ENCODE results near the gene MYCN. TPM values are rescaled to one million over a fixed set of nuclear protein-coding genes. Genes with fewer than 3 reads are reported as not detected.

MYCN gene
- total and polyA plus RNA-seq, 2 donors (not counting 3 experiments of a cell fraction or from before 2014, with no cell fraction given), result 0.47 to 6.8 TPM

DNA sequence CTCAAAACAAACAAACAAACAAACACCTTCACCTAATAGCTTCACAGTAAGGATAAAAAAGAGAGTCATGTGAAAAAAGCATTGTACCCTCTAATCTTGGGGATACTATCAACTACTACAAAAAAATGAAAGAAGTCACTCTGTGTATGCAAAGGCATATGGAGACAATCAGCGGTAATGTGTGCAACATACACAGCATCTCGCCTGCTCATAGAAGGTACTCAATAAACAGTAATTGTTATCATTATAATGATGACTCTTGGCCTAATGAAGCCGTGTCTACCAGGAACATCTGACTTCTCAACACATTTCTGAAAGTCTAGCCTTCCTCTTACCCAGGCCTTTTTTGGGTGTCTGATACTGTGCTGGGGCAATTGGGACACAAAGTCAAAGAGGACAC is 55.3 kb downstream of the MYCN start:
- H3K9me3 ChIP-seq (replicated peaks; ENCODE audit: control insufficient read depth, insufficient read depth, low read length), result no peaks in the 10 kb centered on the region
- no peaks in the 10 kb centered on the region for H3K79me2 ChIP-seq (ENCODE audit: control insufficient read depth, insufficient read depth, low read length)
- no peak overlapping the region for H3K4me3 ChIP-seq (replicated peaks in 1 of 3; ENCODE audit: insufficient read depth in 1 of 3, low read depth in 1 of 3, low read length in 3 of 3)
- TF ChIP-seq, protein P1, sequence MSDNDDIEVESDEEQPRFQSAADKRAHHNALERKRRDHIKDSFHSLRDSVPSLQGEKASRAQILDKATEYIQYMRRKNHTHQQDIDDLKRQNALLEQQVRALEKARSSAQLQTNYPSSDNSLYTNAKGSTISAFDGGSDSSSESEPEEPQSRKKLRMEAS (IDR thresholded peaks at IDR 0.05; ENCODE audit: insufficient read depth, insufficient read length), result no peak
- TF ChIP-seq FOS (IDR thresholded peaks at IDR 0.05; ENCODE audit: borderline replicate concordance, insufficient read depth, low read length) (no peak), POLR2AphosphoS5 (IDR thresholded peaks at IDR 0.05; ENCODE audit: insufficient read depth, low read depth, low read length) (no peak)
- no peaks in the 10 kb centered on the region for H3K4me1 ChIP-seq (ENCODE audit: control insufficient read depth, extremely low read depth, insufficient read depth, low read length)
- no peaks in the 10 kb centered on the region for H4K20me1 ChIP-seq (replicated peaks; ENCODE audit: control insufficient read depth, extremely low read depth, insufficient read depth, low read length)
- H3K9ac ChIP-seq (replicated peaks; ENCODE audit: extremely low read depth, insufficient read depth, low read length), result no peak overlapping the region
- no peak overlapping the region for H3K4me2 ChIP-seq (ENCODE audit: insufficient read depth, low read length)
- no peaks in the 10 kb centered on the region for H3K36me3 ChIP-seq (ENCODE audit: control insufficient read depth in 2 of 2, extremely low read depth in 1 of 2, insufficient read depth in 2 of 2, low read length in 2 of 2)
- no peaks in the 10 kb centered on the region for H3K27me3 ChIP-seq (ENCODE audit: control insufficient read depth in 2 of 2, insufficient read depth in 2 of 2, low read length in 2 of 2)
- FAIRE-seq, result no peak
- no peak for DNase-seq (ENCODE audit: low read depth, low spot score)
- CTCF ChIA-PET, result no interaction called here
- no TSS peak for BruUV-seq (replicated peaks)
- intact Hi-C loops (cut with micrococcal nuclease), result no loop called here
- no peak overlapping the region for H2AFZ ChIP-seq (ENCODE audit: low read depth, low read length)
- no peaks in the 10 kb centered on the region for H3K9me1 ChIP-seq (replicated peaks; ENCODE audit: control insufficient read depth, extremely low read depth, insufficient read depth, low read length)
- no peak overlapping the region for H3K27ac ChIP-seq (ENCODE audit: insufficient read depth, low read depth, low read length)
- dilution Hi-C loops (cut with MboI; ENCODE audit: extremely low pct_ligation_motif_present, low sequenced_read_pairs), result no loop called here
- POLR2A ChIA-PET, result no interaction called here

Small RNA genes lying within 50 kb of the gene (small RNA-seq; reads per million reads assigned to genes)
- not detected for gene RF01210 (ENCODE audit: insufficient read depth, insufficient read length, low read depth, low replicate concordance)
- not detected for gene RN7SL104P (ENCODE audit: insufficient read depth, insufficient read length, low read depth, low replicate concordance)

Measured in endothelial cell of umbilical vein (primary cell).